ENCODE data around the gene GIPC1.

The GIPC1 gene

DNA sequence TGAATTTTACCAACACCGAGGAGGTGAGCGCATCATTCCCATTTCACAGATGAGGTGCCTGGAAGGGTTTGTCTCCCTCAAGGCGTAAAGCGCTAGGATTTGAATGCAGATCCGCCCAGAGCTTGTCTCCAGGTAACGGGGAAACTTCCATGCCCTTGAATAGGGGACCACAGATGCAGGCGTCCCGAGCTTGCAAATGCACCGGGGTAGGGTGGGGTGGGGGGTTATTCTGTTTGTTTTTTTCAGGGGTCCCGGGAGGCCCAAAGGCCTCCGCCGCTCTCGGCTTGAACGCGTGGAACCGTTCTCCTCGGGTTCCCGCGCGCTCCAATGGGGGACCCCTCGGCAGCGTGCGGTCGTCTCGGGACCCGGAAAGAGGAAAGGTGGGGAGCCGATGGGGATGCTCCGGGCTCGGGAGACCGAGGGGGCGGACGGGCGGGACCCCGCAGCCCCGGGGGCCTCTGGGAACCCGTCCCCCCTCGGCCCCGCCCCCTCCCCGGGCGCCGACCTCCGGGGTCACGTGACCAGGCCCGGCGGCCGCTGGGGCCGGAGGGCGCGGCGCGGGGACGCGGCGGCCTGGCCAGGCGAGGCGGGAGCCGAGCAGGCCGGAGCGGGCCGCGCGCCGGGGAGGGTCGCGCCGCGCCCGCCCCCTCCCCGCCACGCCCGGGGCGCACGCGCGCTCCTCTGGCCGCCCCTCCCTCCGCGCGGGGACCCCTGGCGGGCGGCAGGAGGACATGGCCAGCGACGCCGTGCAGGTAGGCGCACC is 63.0 kb downstream of the GIPC1 start, which contains the start of gene PKN1:
Gene PKN1, plus strand, starts transcription at position 516 of the 763 bp plus-strand sequence. Its CDS starts 216 bp downstream, at position 732.
- peak; percentile 75 for DNase-seq

DNA sequence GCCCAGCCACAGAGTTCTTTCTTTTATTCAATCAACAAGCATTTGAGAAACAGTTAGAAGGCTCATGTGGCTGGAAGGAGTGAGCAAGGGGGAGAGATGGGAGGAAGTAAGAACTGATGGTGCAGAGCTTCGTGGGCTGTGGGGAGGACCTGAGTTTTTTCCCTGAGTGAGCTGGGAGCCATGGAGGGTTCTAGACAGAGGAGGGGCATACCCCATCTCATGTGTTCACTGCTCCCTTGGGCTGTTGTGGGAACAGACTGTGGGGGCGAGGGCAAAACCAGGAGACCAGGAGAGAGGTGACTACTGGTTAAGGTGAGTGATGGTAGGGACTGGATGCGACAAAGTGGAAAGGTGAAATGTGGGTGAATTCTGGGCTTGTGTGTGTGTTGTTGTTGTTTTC is 65.2 kb downstream of the GIPC1 start:
- no peak for DNase-seq

DNA sequence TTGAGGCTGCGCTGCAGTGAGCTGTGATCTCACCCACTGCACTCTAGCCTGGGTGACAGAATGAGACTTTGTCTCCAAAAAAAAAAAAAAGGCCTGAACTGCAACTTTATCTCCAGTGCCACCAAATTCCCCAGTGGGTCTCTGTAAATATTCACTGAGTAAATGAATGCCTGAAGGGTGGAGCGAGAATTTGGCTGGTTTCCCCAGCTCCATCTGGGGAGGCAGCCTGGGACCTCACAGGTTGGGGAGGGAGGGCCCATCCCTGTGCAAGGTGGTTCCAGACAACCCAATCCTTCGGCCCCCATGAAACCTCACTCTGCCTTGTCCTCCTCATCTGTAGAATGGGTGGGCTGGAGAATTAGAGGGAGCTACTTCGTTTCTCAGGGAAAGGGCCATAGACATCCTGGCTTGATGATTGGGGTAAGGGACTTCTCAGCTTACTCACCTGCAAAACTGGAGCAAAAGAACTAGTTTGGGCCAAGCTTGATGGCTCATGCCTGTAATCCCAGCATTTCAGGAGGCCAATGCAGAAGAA is 67.0 kb downstream of the GIPC1 start:
- no peak for DNase-seq
